Ammon's horn (tissue), 1 donor: ENCODE measurements around the gene XPO6.
"Not testable (repeated sequence)": the region's sequence is repeated elsewhere in the genome, so short reads cannot be mapped to it uniquely, and the experiment has no call there.

Source experiments
- DNase-seq: peaks from one replicate; pipeline ENCODE4 v3.0.0-alpha.2; 2016; ENCODE audit warnings: low spot score

Gene XPO6

DNA sequence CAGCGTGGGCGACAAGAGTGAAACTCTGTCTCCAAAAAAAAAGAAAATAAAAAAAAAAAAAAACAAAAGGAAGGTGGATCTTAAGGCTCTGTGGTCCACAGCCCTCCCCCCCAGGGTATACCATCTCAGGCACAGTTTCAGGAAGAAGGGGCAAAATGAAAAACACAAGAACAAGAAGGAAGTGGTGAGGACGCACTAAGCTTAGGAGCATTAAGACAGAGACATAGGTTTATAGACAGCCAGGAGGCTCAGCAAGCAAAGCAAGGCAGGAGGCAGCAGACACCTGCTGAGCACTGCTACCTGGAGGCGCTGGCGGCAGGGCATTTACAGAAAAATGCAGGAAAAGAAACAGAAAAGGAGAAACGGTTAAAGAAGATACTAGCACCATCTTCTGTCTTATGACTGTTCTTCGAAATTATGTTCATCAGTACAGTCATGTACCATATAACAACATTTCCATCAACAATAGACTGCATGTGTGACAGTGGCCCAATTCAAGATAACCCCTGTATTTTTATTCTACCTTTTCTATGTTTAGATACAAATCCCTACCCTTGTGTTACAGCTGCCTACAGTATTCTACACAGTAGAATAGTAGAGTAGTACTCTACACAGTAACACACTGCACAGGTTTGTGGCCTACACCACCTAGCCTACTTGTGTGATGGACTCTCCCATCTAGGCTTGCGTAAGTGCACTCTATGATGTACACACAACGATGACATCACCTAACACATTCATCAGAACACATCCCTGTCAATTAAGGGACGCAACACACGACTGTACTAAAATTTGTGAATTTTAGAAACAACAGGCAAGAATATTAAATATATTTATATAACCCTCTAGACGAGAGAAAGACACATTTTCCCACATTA, 62.5 kb downstream of the XPO6 start:
- DNase-seq = no peak

GRCh38 chr16:28146536-28146935, 65.2 kb downstream of the XPO6 start:
- DNase-seq = no peak

- no peak for DNase-seq
Observed at GRCh38 chr16:28145796-28146195, 66.0 kb downstream of the XPO6 start.

- no peak for DNase-seq
Observed at GRCh38 chr16:28140788-28141618, 70.8 kb downstream of the XPO6 start.

- no peak for DNase-seq
Observed at GRCh38 chr16:28139530-28139929, 72.2 kb downstream of the XPO6 start.

DNA sequence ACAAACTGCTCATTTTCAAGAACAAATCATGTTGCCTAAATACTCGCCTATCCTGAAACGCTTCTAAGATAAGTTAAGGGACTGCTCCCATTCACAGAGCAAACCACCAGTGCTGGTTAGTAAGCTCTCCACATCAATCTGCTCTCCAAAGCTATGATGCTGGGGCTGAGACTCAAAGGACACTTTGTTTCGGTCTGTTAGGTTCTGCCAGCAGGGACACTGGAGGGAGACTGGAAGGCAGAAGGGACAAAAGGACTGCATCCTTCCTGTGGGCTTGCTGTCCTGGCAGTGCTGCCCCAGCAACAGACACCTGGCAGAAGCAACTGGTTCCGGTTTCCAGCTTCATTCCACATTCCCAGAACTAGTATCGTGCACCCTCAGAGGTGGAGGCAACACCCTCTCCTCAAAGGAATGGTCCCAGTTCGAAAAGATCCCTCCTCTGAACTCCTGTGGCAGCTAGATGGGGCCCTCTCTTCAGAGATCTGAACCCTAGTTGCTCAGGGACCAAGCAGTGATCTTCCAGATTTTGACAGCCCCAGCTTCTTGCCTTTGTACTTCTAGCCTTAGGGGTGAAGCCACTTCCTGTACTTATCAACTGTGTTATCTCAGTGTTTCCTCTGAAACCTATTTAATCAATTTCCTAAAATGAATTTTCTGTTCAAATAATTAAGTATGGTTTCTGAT, 74.9 kb downstream of the XPO6 start:
- peak; percentile 80 for DNase-seq

- DNase-seq = no peak
Observed at GRCh38 chr16:28133666-28134065, 78.1 kb downstream of the XPO6 start.

DNA sequence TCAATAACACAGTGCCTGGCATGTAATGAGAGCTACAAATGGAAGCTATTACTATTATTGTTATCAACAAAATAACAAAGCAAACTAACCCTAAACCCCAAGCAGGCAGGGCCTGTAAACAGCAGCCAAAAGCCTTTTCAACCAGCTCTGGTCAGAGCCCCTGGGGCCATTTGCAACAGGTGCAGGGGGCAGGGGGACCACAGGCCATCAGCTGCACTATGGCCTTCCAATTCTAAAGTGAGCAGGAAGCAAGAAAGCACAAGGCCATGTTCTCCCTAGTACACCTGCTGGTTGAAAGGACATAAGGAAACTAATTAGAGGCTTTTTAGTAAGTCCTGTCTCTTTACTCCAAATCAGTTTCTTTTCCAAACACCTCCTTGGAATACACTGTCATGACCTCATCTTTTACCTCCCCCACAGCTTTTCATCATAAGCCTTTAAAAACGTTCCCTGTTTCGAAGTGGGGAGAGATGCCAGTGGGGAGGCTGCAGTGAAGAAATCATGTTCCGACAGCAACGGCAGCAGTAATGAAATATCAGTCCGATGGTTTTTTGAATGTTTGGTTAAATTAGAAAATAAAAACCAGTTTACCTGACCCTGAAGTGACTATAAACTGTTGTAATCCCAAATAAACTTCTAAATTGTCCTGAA, 79.9 kb downstream of the XPO6 start:
- no peak for DNase-seq

DNA sequence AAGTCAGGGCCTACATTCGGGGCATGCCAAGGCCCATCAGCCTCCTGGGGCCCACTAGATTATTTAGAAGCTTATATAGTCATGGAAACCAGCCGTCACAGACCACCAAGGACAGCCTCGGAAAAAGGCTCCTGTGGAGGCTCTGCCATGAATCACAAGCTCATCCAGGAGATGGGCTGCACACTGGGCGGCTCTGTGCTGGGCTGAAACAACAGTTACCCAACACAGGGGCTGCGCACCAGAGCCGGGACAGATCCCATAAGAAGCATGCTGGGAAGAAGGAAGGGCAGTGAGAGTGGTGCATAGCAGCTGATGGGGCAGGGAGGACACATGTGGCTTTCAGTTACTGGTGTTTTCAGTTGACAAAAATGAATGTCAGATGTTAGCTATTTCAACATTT, 80.6 kb downstream of the XPO6 start:
- no peak for DNase-seq

- no peak for DNase-seq
Observed at GRCh38 chr16:28130099-28131088, 81.4 kb downstream of the XPO6 start.

GRCh38 chr16:28126684-28127620, 84.8 kb downstream of the XPO6 start:
- no peak for DNase-seq

DNA sequence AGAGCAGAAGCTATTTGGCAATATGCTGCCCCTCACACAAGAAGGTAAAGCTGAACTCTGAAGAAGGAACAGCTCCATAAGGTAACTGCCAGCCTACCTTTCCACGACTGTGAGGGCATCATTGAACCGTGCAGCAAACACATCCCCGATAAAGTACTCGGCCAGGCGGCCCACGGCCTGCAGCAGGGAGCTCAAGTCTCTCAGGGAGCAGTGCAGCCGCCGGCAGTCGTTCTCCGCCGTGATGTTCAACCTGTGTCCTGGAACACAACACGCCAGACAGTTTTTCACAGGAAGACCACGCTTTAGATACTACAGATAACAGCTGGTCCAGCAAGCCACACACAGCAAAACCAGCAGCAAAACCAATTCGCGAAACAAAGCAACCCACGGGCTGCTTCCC, 86.2 kb downstream of the XPO6 start:
- no peak for DNase-seq

DNA sequence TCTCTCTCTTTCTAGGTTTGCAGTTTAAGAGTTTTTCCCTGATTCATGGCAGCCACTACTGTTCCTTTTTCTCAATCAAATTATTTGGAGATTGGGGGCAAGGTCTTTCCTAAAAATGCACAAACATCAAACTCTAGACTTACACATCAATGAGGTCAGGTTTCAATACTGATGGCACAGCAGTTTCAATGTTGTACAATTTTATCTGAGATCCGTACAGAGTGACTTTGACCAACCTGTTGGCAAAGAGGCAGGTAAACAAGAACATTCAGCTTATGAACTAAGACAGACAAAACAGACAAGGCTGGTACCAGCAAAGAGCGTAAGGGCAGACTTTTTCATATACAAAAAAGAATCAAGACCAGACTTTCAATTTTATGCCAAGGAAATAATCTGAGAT, 90.2 kb downstream of the XPO6 start:
- no peak for DNase-seq

GRCh38 chr16:28120754-28121153, 91.0 kb downstream of the XPO6 start:
- no peak for DNase-seq

GRCh38 chr16:28118637-28119036, 93.1 kb downstream of the XPO6 start:
- no peak for DNase-seq

GRCh38 chr16:28117168-28117565, 94.6 kb downstream of the XPO6 start:
- no peak for DNase-seq

GRCh38 chr16:28115866-28116265, 95.9 kb downstream of the XPO6 start:
- not testable (repeated sequence) for DNase-seq

DNA sequence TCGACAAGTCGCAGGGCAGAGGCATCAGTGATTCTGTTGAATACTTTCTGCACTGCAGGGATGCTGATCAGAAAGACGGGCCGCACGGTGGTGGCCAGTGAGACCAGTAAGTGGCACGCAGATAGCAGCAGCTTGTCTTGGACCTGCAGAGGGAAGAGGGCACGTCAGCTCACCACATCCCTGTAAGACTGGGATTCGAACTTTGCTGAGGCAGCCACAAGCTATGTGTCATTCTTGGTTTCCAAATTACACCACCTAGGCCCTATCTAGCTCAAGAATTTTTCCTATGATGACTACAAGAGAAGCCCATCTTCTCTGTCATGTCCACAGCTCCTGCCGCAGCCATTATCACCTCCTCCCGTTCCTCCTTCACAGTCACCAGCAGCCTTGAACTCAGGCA, 98.9 kb downstream of the XPO6 start:
- no peak for DNase-seq

GRCh38 chr16:28110977-28111376, 100.8 kb downstream of the XPO6 start:
- no peak for DNase-seq

DNA sequence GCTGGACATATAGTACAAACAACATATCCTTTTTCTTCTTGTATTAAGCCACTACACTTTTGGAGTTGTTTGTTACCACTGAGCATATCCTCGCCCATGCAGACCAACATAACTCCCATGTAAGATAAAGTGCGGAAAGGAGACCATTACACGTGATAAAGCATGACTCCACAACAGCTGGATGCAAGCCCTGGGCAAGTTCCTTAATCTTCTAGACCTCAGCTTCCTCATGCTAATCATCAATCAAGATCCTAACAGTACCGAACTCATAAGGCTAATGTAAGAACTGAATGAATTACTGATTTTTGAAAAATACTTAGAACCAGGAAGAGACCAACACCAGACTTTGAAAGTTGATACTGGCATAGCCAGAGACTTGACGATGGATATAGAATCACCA, 101.3 kb downstream of the XPO6 start:
- peak; percentile 50 for DNase-seq
